Nephron (organoid): ENCODE results near the gene ERFL.

Experiments
- H3K27ac Mint-ChIP-seq, 3 experiments: 2 replicates each; pipeline ENCODE4 v1.8.0; 2020; ENCODE audit warnings: mixed read lengths in 3 of 3, mild to moderate bottlenecking in 2 of 3, moderate library complexity in 1 of 3
- H3K27me3 Mint-ChIP-seq: 2 replicates; pipeline ENCODE4 v1.8.0; 2021; ENCODE audit warnings: low read depth, mild to moderate bottlenecking, moderate library complexity, mixed read lengths
- H3K36me3 Mint-ChIP-seq: 2 replicates; pipeline ENCODE4 v1.8.0; 2020; ENCODE audit warnings: low read depth, mixed read lengths
- H3K4me1 Mint-ChIP-seq: 2 replicates; pipeline ENCODE4 v1.8.0; 2020; ENCODE audit warnings: mixed read lengths
- H3K4me3 Mint-ChIP-seq, 3 experiments: 2 replicates each; pipeline ENCODE4 v1.8.0; 2020; ENCODE audit warnings: mild to moderate bottlenecking in 3 of 3, mixed read lengths in 3 of 3, moderate library complexity in 2 of 3
- H3K9me3 Mint-ChIP-seq: 2 replicates; pipeline ENCODE4 v1.8.0; 2020; ENCODE audit warnings: mixed read lengths
- CTCF ChIP-seq, 3 experiments: fragments of 200-600 bp; sonication (generic); IDR thresholded peaks; one replicate each; pipeline ENCODE4 v1.5.0; 2021; ENCODE audit warnings: antibody characterized with exemption in 3 of 3; ENCODE audit not compliant: unreplicated experiment in 3 of 3

ERFL gene

DNA sequence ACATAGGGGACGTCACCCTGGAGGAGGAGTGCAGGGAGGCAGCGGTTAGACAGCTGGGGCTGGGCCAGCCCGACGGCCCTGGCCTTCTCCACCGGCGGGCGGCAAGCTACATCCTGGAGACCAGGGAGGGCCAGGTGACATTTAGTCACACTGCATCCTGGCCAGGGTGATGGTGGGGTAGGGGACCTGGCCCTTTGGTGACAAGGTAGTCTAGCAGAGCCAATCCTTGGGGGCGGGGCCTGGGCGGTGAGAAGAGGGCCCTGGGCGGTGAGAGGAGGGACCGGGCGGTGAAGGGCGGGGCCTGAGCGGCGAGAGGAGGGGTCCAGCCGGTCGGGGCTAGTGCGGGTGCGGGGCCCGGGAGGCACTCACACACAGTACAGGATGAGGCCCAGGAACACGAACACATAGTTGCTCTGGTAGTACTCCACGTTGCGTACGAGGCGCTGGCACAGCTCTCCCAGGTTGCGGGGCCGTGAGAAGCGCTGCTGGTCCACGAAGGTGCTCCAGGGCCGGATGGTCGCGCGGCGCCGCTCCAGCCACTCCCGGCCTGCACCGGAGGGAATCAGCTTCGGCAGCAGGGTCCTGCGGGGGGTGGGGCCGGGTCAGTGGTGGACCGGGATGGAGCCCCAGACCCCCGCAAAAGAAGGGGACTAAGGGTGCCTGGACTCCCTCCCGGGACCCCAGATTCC is 30.3 kb upstream of the ERFL start:
- peaks cover 12% of the 10 kb centered on the region for H3K4me1 Mint-ChIP-seq
- H3K27me3 Mint-ChIP-seq: no peaks in the 10 kb centered on the region
- peak overlapping the region; percentile 12 to 88 (median 44) for H3K27ac Mint-ChIP-seq
- no peaks in the 10 kb centered on the region for H3K36me3 Mint-ChIP-seq
- peak overlapping the region; percentile 88 to 93 (median 90) for H3K4me3 Mint-ChIP-seq
- H3K9me3 Mint-ChIP-seq: no peaks in the 10 kb centered on the region
- no peak for TF ChIP-seq CTCF (IDR thresholded peaks at IDR 0.05; ENCODE audit: unreplicated experiment in 3 of 3)

DNA sequence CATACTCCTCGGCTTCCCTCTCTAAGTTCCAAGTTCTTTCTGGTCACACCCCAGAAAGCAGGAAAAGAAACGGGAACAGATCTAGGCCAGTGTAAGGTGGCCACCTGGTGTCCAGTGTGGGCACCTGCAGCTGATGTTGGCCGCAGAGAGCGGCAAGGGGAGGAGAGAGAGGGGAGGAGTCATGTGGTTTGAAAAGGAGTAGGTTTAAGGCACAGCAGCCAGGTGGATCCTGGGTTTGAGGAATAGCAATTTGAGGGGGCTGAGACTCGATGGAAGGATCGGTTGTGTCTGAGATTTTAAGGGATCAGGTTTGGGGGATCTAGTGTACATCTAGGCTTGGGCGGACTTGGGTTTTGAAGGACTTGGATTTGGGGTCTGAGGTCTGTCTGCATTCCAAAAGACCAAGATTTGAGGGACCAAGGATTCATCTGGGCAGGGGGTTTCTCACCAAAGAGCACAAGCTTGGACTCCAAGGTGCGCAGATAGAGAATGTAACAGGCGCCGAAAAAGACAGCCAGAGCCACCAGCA is 29.7 kb upstream of the ERFL start:
- Mint-ChIP-seq H3K4me3 (peak overlapping the region; percentile 88 to 93 (median 90)), H3K27ac (peak overlapping the region; percentile 44 to 94 (median 88)), H3K27me3 (no peaks in the 10 kb centered on the region), H3K36me3 (no peaks in the 10 kb centered on the region), H3K4me1 (peaks cover 12% of the 10 kb centered on the region), H3K9me3 (no peaks in the 10 kb centered on the region)
- peak; percentile 76 to 89 (median 86) for TF ChIP-seq CTCF (IDR thresholded peaks at IDR 0.05; ENCODE audit: unreplicated experiment in 3 of 3)

GRCh38 chr19:41957161-41957837 is 29.1 kb upstream of the ERFL start:
- TF ChIP-seq CTCF (IDR thresholded peaks at IDR 0.05; ENCODE audit: unreplicated experiment in 3 of 3): no peak
- Mint-ChIP-seq H3K36me3 (no peaks in the 10 kb centered on the region), H3K4me1 (peaks cover 12% of the 10 kb centered on the region), H3K4me3 (peak overlapping the region; percentile 88 to 93 (median 90)), H3K27me3 (no peaks in the 10 kb centered on the region), H3K27ac (peak overlapping the region; percentile 44 to 94 (median 88)), H3K9me3 (no peaks in the 10 kb centered on the region)

- H3K9me3 Mint-ChIP-seq: no peaks in the 10 kb centered on the region
Measured at GRCh38 chr19:41956621-41957020, 28.4 kb upstream of the ERFL start.

DNA sequence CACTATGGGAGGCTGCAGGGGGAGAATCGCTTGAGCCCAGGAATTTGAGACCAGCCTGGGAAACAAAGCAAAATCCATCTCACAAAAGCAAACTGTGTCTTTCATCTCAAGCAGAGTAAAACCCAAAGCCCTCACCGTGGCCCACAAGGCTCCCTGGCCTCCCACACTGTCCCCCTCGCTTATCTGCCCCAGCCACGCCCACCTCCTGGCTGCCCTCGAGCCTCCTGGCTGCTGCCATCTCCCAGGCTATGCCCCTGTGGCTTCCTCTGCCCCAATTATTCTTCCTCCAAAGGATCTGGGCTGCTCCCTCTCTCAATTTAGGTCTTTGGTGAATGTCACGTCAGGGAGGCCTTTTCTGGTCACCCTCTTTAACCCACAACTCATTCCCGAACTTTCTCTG is 27.3 kb upstream of the ERFL start:
- H3K27me3 Mint-ChIP-seq: no peaks in the 10 kb centered on the region
- H3K36me3 Mint-ChIP-seq: no peaks in the 10 kb centered on the region
- H3K9me3 Mint-ChIP-seq: no peaks in the 10 kb centered on the region
- H3K4me3 Mint-ChIP-seq: no peak overlapping the region
- peaks cover 12% of the 10 kb centered on the region for H3K4me1 Mint-ChIP-seq
- H3K27ac Mint-ChIP-seq: no peak overlapping the region
- TF ChIP-seq CTCF (IDR thresholded peaks at IDR 0.05; ENCODE audit: unreplicated experiment in 3 of 3): no peak

More at GRCh38 chr19:41956621-41957020, 28.4 kb upstream of the ERFL start:
- TF ChIP-seq CTCF (IDR thresholded peaks at IDR 0.05; ENCODE audit: unreplicated experiment in 3 of 3): no peak
- Mint-ChIP-seq H3K36me3 (no peaks in the 10 kb centered on the region), H3K4me3 (no peak overlapping the region), H3K27me3 (no peaks in the 10 kb centered on the region), H3K27ac (no peak overlapping the region), H3K4me1 (peaks cover 12% of the 10 kb centered on the region)
